GM12892 (cell line): Measurements from ENCODE around the gene DNM3.

ENCODE experiments used
- POLR2A ChIP-seq: IDR thresholded peaks from 2 replicates; pipeline ENCODE4 v1.6.1; 2011; ENCODE audit warnings: low read depth, low read length, control low read depth
- POLR2AphosphoS5 ChIP-seq: IDR thresholded peaks from 2 replicates; pipeline ENCODE4 v1.6.1; 2011; ENCODE audit warnings: low read depth, low read length, control low read depth
- TAF1 ChIP-seq: IDR thresholded peaks from 2 replicates; pipeline ENCODE4 v1.6.1; 2011; ENCODE audit warnings: low read depth, mild to moderate bottlenecking, control low read depth, low read length, borderline replicate concordance

DNA sequence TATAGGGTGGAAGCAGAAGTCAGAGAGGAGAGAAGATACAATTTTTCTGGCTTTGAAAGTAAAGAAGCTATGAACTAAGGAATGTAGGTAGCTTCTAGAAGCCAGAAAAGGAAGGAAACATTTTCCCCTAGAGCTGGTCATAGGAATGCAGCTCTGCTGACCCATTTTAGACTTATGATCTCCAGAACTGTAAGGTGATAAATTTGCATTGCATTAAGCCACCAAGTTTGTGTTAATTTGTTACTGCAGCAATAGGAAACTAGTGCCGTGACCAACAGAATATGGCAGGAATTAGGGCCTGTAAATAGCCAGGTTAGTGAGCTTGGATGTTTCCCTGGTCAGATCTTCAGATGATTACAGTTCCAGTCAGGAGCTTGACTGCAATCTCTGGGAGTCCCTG lies 334.9 kb downstream of the DNM3 start:
- TF ChIP-seq POLR2A (no peak), POLR2AphosphoS5 (no peak), TAF1 (no peak)
